HG03025 (cell line): ENCODE measurements around the gene CCL4L2.
"Not testable (repeated sequence)": the region's sequence is repeated elsewhere in the genome, so short reads cannot be mapped to it uniquely, and the experiment has no call there.

Experiments
- ATAC-seq: cut with Tn5 transposase; IDR thresholded peaks from one replicate; pipeline ENCODE4 v1.9.1; 2021; ENCODE audit warnings: mild to moderate bottlenecking, moderate library complexity; ENCODE audit not compliant: unreplicated experiment, low FRiP score

Gene CCL4L2

DNA sequence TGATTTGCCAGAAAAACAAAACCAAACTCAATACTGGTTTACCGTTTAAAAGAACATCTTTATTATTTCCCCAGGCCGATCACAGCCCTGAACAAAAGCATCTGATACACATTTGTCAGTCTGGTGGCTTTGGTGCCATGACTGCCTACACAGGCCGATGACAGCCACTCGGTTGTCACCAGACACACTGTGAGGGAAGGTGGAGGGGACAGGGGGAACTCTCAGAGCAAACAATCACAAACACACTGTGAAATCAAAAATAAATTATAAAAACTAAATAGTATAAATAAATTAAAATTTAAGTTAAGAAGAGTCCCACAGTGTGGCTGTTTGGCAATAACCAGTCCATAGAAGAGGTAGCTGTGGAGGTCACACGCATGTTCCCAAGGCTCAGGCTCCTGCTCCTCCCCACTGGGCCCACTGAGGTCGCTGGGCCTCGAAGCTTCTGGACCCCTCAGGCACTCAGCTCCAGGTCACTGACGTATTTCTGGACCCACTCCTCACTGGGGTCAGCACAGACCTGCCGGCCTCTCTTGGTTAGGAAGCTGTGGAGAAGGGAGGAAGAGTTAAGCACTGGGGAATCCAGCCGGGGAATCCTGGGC is 15.9 kb upstream of the CCL4L2 start:
- ATAC-seq = not testable (repeated sequence)

DNA sequence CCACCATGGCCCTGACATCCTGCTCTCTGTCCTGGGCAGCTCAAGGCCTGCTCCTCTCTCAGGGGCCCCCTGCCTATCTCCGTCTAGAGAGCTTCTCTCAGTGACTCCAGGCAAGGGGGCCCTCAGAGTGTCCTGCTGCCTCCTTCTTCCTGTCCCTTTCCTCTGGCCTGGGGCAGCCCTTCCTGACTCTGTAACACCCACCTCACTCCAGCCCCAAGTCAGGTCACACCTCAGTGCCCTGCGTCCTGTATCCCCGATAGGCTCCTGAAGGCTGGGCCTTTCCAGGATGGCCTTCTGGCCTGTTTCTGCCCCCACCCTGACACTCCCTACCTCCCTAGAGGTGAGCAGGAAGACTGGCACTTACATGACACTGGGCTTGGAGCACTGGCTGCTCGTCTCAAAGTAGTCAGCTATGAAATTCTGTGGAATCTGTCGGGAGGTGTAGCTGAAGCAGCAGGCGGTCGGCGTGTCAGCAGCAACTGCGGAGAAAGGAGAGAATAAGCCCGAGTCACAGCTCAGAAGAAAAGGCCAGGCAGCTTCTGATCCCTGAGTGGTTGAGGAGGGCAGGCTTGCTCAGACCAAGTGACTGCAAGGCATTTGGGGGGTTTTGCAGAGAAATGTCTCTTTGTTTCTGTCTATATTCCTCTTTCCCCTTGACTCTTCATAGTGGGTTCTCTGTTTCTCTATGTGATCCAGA is 15.3 kb upstream of the CCL4L2 start:
- ATAC-seq = no peak

DNA sequence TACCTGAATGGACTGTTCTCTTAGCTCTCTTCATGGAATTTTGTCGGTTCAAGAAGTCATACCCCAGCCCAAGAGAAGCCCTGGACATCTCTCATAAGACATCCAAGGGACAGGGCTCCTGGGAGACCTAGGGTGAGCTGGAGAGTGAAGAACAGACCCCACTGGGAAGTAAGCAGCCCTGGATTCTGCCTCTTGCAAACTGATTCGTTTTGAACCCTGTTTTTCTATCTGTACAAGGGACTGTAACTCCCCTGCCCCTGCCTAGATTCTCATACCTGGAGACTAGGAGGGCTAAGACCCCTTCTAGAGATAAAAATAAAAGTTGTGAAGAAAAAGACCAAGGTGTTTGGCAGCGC is 14.8 kb upstream of the CCL4L2 start:
- no peak for ATAC-seq

DNA sequence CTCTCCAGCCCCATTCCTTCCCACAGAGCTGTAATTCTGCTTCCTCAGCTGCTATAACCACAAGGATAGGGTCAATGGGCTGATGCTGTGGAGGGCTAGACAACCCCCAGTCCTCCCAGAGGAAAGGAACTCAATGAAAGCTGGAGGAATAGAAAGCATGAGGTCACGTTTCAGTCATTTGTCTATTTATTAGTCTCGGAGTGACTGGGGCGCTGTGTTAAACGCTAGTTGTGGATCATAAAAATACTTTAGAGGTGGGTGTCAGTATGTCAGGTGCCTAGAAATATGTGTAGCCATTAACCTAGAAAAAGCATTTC is 13.5 kb upstream of the CCL4L2 start:
- peak; percentile 19 for ATAC-seq

DNA sequence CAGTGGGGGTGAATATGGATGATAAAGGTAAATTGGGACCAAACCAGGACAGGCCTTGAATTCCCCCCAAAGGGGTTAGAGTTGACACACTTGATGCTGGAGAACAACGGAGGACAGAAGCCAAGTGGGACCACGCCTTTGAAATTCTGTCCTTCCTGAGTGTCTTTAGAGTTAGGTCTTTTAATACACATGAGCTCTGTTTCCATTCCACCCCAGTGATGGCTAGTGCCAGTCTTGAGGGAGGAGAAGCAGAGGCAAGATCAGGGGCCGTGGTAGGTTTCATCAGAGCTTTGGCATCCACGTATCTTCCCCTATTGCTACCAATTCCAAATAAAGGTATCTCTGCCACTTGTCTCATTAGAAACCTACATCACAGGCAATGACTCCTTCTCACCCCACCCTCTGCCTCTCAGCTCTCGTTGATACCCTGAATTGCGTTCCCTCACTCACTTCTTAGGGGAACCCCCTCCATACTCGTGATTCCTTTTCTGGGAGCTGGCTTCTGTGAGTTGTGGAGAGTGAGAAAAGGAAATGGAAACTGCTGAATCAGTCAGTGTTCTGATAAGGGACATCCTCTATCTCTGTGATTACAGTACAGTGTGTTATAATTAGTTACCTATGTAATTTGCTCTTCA is 11.9 kb upstream of the CCL4L2 start:
- no peak for ATAC-seq

DNA sequence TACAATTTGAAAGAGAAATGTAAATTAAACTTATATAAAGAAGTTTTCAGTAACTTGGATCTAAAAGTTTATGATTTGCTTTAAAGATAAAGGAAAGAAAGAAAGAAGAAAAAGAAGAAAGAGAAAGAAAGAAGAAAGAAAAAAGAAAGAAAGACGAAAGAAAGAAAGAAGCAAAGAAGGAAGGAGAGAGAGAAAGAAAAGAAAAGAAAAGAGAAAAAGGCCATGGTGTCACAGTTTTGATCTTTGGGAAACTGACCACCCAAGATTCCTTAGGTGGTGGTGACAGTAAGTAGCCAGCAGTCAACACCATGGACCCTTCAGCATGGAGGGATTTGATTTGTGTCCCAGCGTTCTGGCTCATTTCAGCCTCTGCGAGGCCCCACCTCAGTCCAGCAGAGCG is 9.8 kb upstream of the CCL4L2 start:
- ATAC-seq = not testable (repeated sequence)

DNA sequence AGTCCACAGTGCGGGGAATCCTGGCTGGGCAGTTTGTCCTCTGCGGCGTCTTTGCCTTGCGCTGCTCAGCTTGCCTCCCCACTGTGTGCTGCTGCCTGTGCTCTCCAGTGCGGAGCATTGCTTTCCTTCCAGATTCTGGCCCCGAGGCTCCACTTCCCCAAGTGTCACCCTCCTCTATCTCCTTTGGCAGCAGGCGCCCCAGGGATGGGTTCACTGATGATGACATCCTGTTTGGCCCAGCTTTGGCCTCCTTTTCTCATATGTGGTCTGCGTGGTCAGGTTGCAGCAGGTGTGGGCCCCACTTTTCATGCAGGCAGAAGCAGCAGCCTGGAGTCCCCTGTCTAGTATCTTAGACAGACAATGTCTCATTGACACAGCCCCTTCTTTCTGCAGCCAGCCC is 9.4 kb upstream of the CCL4L2 start:
- not testable (repeated sequence) for ATAC-seq

DNA sequence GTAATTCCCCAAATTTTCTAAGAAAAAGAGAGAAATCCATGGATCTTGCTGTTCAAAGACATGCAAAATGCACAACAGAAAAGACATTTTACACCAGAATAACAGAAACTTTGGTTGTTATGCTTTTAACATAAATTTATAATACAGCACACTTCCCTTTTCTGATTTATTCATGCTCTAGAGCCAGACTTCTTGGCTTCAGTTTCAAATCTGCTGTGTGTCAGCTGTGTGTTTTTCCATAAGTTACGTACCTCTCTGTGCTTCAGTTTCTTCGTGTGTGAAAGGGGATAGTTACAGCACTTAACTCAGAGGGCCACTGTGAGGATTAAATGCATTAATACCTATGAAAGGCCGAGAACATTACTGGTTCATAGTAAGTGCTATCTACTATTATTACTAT is 7.5 kb upstream of the CCL4L2 start:
- ATAC-seq = no peak

DNA sequence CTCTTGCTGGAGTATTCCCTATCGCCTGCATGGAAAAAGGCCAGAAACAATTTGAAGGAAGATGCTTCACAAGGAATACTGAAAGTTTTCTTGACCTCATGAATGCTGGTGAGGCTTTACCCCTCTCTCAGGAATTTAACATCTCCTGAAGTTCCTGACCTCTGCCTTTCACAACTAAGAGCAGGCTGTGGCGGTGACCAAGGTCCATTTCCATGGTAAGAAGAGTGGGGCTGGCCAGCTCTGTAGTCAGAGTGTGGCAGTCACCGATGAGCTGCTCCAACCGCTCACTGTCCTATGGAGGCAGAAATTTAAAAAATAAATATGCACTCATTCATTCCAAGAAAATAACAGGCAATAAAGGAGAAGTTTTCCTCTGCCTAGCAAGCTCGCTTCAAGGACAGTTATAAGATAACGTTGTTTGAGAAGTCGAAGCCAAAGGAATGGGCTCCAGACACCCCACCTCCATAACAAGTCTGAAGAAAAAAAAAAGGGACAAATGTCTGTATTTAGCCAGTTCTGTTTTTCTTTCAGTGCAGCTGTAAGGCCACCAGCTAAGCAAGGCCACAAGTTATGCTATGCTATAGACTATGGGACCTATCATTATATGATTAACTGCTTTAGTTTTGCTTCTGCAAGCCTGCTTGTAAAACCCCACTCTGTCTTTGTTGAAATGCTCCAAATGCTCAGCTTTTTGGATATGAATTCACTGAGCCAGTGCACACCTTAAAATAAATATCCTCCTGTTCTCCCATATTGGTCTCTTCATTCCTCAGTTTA is 6.0 kb upstream of the CCL4L2 start:
- ATAC-seq = no peak

DNA sequence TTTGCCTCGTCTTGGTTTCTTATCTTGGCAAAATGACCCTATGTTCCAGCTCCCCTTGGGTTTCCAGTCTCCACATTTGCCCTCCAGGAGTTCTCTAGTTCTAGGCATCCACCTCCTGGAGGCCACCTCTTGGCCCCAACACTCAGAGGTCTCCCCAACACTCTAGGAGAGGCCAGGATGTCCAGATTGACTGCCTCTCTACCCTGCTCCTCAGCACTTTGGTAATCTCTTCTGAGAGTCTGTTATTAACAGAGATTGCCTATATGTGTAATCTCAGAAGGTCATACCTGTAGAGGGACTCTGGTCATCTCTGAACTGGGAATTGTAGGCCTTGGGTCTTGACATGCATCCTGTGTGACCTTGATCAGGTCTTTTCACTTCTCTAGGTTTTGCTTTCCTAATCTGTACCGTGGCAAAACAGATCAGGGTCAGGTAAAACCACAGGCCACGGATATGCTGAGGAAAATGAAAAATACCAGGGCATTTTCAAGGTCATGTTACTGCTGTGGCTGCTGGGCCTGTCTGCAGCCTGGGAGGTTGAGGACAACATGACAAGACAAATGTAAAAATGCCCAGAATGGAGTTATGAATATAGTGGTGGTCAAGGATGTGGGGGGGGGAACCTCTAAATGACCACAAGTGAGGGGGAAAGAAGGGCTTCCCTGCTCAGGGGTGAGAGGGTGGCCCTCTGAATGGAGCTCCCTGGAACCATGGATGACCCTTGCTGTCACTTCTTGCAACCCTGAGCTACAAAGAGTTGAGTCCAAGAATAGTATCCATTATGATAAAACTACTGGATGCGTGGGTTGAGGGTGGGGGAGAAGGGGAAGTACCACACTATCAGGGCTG is 5.0 kb upstream of the CCL4L2 start:
- no peak for ATAC-seq

DNA sequence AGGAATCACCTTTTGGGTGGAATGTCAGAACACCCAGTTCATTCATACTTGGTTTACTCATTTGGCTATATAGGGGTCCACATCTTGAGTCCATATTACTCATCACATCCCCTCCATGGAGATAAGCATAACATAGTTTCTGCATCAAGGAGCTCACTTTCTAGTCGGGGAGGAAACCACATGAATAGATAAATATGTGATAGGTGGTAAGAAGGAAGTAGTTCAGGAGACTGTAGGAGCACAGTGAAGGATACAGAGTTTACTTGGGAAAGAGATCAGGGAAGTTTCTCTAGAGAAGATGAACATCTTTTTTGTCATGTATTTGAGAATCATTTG is 4.4 kb upstream of the CCL4L2 start:
- not testable (repeated sequence) for ATAC-seq

DNA sequence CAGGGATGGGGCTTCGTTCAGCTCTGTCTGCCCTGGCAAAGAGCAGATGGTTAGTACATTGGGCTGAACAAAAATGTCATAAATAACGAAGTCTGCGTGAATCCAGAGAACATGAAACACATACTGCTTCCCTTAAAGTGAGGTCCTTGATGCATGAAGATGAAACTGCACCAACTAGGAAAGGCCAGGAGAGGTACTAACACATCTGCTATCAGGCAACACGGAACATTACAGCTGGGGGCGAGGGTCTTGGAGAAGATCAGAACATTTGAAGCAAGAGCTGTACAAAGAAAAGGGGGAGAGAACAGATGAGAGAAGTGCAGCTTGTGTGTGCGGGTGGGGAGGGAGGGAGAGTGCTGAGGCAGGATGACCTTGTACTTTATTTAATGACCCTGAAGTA is 3.5 kb upstream of the CCL4L2 start:
- ATAC-seq = not testable (repeated sequence)

DNA sequence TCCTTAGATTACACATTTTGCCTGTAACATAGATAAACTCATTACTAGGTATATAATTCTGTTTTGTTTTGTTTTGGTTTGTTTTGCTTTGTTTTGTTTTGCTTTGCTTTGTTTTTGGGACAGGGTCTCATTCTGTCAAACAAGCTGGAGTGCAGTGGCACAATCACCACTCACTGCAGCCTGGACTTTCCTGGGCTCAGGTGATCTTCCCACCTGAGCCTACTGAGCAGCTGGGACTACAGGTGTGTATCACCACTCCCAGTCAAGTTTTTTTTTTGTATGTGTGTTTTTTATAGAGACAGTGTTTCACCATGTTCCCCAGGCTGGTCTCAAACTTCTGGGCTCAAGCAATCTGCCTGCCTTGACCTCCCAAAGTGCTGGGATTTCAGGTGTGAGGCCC is 1.3 kb upstream of the CCL4L2 start:
- no peak for ATAC-seq

DNA sequence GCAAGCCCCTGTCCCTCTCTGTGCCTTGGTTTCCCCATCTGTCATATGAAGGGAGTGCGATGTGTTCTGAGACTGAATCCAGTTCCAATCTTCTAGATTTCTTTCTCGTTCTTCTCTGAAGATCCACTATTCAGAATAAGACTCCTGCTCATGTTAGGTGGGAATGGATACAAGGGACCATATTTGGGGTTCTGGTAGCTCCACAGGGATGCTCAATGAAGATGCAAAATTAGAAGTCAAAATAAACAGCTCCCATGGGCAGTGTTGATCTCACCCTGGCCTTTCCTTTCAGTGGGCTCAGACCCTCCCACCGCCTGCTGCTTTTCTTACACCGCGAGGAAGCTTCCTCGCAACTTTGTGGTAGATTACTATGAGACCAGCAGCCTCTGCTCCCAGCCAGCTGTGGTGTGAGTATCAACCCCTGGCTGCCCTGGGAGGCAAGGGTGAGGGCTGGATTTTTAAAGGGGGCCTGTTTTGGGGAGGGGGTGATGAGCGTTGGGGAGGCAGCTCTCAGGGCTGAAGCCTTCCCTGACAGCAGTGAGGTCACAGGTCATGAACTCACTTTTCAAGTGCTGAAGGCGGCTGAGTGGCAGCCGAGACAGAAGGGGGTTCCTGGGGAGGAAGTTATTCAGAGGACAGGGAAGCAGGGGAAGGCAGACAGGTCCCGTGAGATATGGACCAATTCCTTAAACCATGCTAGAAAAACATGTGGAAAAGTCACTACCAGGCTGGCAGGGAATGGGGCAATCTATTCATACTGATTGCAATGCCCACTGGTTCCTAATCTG is 815 bp downstream of the CCL4L2 start:
- not testable (repeated sequence) for ATAC-seq

DNA sequence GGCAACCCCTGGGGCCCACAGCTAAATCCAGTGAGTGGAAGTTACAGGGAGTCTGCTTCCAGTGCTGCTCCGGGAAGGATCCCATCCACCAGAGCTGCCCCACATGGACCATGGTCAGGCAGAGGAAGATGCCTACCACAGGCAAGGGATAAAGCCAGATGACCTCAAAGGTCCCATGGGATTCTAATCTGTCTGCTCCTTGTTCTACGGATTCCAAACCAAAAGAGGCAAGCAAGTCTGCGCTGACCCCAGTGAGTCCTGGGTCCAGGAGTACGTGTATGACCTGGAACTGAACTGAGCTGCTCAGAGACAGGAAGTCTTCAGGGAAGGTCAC is 1.4 kb downstream of the CCL4L2 start:
- no peak for ATAC-seq

DNA sequence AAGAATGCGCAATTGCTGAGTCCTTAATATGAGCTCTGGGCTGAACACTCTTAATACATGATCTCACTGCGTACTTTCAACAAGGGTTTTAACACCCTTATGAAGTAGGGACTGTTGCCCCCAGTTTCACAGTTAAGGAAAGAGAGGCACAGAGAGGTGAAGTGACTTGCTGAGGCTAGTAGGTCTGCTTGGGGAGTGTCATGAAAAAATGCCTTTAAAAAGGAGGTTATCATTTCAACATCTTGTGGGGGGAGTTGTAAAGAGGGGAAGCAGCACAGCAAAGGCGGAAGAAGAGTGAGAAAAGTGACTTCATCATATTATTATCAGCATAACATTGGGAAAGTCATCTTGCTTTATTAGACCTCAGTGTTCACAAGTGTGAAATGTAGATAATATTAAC is 2.1 kb downstream of the CCL4L2 start:
- ATAC-seq = no peak

DNA sequence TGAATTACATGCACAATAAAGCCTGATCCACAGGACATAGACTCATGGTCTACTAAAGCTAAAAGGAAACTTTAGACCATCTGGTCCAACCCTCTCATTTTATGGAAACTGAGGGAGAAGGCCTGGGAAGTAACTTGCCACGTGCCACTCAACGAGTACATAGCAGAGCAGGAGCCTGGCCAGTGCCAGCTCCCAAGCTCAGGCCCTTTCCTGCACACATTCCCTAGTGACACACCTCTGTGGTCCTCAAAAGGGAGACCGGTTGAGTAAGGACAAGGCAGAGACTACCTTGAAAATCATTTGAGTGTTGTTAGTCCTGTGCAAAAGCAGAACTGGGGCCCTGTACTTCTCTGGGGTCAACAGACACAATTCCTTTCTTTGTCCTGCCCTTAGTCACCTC is 2.8 kb downstream of the CCL4L2 start:
- no peak for ATAC-seq

DNA sequence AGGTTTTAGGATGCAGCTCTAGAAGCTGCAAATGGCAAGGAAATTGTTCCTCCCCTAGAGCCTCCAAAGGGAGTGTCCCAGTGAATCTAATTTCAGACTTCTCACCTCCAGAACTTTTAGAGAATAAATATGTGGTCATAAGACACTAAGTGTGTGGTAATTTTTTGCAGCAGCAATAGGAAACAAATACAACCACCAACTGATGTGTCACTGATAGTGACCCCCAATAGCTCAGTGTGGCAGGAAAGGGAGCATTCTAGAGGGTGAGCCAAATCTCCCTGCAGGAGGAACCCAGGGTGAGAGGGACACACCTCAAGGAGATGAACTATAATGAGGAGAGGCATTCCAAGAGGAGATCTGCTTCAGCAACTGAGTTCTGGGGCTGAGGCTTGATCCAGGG is 4.1 kb downstream of the CCL4L2 start:
- ATAC-seq = no peak

DNA sequence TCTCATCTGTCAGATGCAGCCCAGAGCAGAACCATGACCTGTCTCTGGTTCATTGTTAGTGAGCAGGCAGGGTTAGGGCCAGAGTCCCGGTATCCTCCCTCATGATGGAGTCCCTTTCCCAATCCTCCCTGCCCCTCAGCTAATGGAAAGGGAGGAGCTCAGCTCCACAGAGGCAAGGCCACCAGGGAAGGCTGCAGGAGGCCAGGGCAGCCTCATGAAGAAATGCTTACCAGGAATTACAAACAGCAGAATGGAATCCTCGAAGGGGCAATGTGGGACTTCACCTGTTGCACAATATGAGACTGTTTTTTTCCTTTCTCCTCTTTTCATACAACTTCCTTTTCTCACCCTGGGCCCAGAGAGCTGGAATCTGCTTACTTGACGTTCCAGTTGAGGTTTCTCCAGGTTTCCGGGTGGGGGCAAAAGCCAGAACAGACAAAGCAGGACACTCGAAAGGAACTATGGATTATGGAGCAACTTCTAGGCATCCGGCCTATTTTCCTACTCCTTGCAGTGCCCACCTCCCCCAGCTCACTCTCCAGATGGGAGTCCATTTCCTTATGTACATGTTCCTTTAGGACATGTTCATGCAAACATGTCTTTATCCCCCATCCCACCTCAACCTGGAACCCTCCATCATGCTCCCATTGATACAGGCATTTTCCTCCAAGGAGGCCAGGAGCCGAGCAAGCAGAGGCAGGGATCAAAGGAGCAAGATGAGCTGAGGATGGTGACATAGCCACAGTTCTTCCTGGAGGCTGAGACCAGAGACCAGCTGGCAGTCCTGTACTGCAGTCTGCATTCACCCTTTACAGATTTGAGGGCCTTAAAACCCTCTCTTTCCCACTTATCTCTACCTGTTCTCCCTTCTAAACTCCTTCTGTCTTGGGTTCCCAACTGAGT is 4.8 kb downstream of the CCL4L2 start:
- ATAC-seq = not testable (repeated sequence)
